ENCODE data around the gene MRPL57. TPM values are rescaled to one million over a fixed set of nuclear protein-coding genes. Genes with fewer than 3 reads are reported as not detected.
"Not testable (repeated sequence)": the region's sequence is repeated elsewhere in the genome, so short reads cannot be mapped to it uniquely, and the experiment has no call there.

MRPL57 gene
- total and polyA plus RNA-seq, 3 donors from 2014 or later = 18.9 to 41.2 (median 36.8) TPM

GRCh38 chr13:21171420-21171819, 5.0 kb upstream of the MRPL57 start:
- H3K4me1 ChIP-seq = peaks cover 4% of the 10 kb centered on the region
- no peaks in the 10 kb centered on the region for H3K9me3 ChIP-seq
- H3K4me3 ChIP-seq = no peak overlapping the region
- 89 to 96% methylated on average over 9 of the region's 9 CpGs for WGBS, 2 donors
- H3K27ac ChIP-seq = no peak overlapping the region
- H3K27me3 ChIP-seq = no peaks in the 10 kb centered on the region
- no peaks in the 10 kb centered on the region for H3K36me3 ChIP-seq (ENCODE audit: low read depth, missing control alignments)
- TF ChIP-seq CTCF (IDR thresholded peaks at IDR 0.05) (no peak), POLR2A (IDR thresholded peaks at IDR 0.05) (no peak)
- DNase-seq = no peak
- intact Hi-C loops (cut with DNase I; ENCODE audit: low total_unique reads) = no loop called here

GRCh38 chr13:21173767-21174166, 2.7 kb upstream of the MRPL57 start:
- H3K36me3 ChIP-seq (ENCODE audit: low read depth, missing control alignments); H3K9me3 ChIP-seq; intact Hi-C loops (cut with DNase I; ENCODE audit: low total_unique reads); H3K27ac ChIP-seq; H3K4me3 ChIP-seq; DNase-seq; H3K27me3 ChIP-seq; H3K4me1 ChIP-seq: not testable (repeated sequence)
- WGBS, 2 donors = 0% methylated on average over 1 of the region's 1 CpG

GRCh38 chr13:21175656-21176214, 723 bp upstream of the MRPL57 start:
- Histone ChIP-seq H3K9me3 (no peaks in the 10 kb centered on the region), H3K4me1 (peaks cover 8% of the 10 kb centered on the region), H3K36me3 (ENCODE audit: low read depth, missing control alignments) (no peaks in the 10 kb centered on the region), H3K27ac (peak overlapping the region; percentile 80 to 90), H3K27me3 (no peaks in the 10 kb centered on the region), H3K4me3 (peak overlapping the region; percentile 81 to 89)
- DNase-seq = no peak
- 1 to 2% methylated on average over 13 of the region's 13 CpGs for WGBS, 2 donors
- TF ChIP-seq POLR2A (IDR thresholded peaks at IDR 0.05) = no peak
- no peak for TF ChIP-seq CTCF (IDR thresholded peaks at IDR 0.05)
- intact Hi-C loops (cut with DNase I; ENCODE audit: low total_unique reads) = no loop called here

- no peak for DNase-seq
- Histone ChIP-seq H3K27me3 (no peaks in the 10 kb centered on the region), H3K4me1 (peaks cover 8% of the 10 kb centered on the region), H3K4me3 (peak overlapping the region; percentile 81 to 89), H3K9me3 (no peaks in the 10 kb centered on the region), H3K36me3 (ENCODE audit: low read depth, missing control alignments) (no peaks in the 10 kb centered on the region), H3K27ac (peak overlapping the region; percentile 80 to 90)
- TF ChIP-seq POLR2A (IDR thresholded peaks at IDR 0.05) (no peak), CTCF (IDR thresholded peaks at IDR 0.05) (no peak)
- intact Hi-C loops (cut with DNase I; ENCODE audit: low total_unique reads) = no loop called here
- 0 to 2% methylated on average over 11 to 26 of the region's 26 CpGs for WGBS, 2 donors
These were observed 475 bp downstream of the MRPL57 start for GRCh38 chr13:21176982-21177284.

- intact Hi-C loops (cut with DNase I; ENCODE audit: low total_unique reads) = no loop called here
- no peaks in the 10 kb centered on the region for H3K9me3 ChIP-seq
- 63 to 91% methylated on average over 2 of the region's 2 CpGs for WGBS, 2 donors
- no peak overlapping the region for H3K27ac ChIP-seq
- H3K4me3 ChIP-seq = no peak overlapping the region
- no peaks in the 10 kb centered on the region for H3K27me3 ChIP-seq
- H3K4me1 ChIP-seq = peaks cover 5% of the 10 kb centered on the region
- no peak for DNase-seq
- no peak for TF ChIP-seq POLR2A (IDR thresholded peaks at IDR 0.05)
- no peak for TF ChIP-seq CTCF (IDR thresholded peaks at IDR 0.05)
- H3K36me3 ChIP-seq (ENCODE audit: low read depth, missing control alignments) = no peaks in the 10 kb centered on the region
These were observed 5.2 kb downstream of the MRPL57 start for GRCh38 chr13:21181671-21182070.

GRCh38 chr13:21186410-21186809, 10.0 kb downstream of the MRPL57 start:
- H3K27ac ChIP-seq; H3K36me3 ChIP-seq (ENCODE audit: low read depth, missing control alignments); H3K4me1 ChIP-seq; H3K9me3 ChIP-seq; DNase-seq; H3K27me3 ChIP-seq; intact Hi-C loops (cut with DNase I; ENCODE audit: low total_unique reads): not testable (repeated sequence)
- peak overlapping the region in 1 of 2 donors; percentile 21 for H3K4me3 ChIP-seq
- WGBS, 2 donors = 76% methylated on average over 12 of the region's 35 CpGs; no CpG with 5 or more reads in 1 of the 2 donors

GRCh38 chr13:21194756-21195155, 18.3 kb downstream of the MRPL57 start:
- H3K9me3 ChIP-seq; H3K4me3 ChIP-seq; DNase-seq; H3K27ac ChIP-seq; H3K36me3 ChIP-seq (ENCODE audit: low read depth, missing control alignments); H3K4me1 ChIP-seq; intact Hi-C loops (cut with DNase I; ENCODE audit: low total_unique reads); H3K27me3 ChIP-seq: not testable (repeated sequence)
- WGBS, 2 donors = 77 to 78% methylated on average over 2 of the region's 2 CpGs

GRCh38 chr13:21197606-21198225, 21.3 kb downstream of the MRPL57 start:
- H3K4me3 ChIP-seq; H3K27me3 ChIP-seq; H3K27ac ChIP-seq; H3K9me3 ChIP-seq; H3K36me3 ChIP-seq (ENCODE audit: low read depth, missing control alignments); DNase-seq; intact Hi-C loops (cut with DNase I; ENCODE audit: low total_unique reads); H3K4me1 ChIP-seq: not testable (repeated sequence)
- 87 to 93% methylated on average over 5 to 9 of the region's 9 CpGs for WGBS, 2 donors
